Thoracic aorta (tissue), 2 donors: Measurements from ENCODE around the gene KAZALD1. TPM values are rescaled to one million over a fixed set of nuclear protein-coding genes. Genes with fewer than 3 reads are reported as not detected.

ENCODE experiments used
- ATAC-seq: fragments of 150-250 bp; one replicate; pipeline ENCODE4 v1.8.0; 2017; ENCODE audit warnings: low read depth; ENCODE audit not compliant: insufficient number of reproducible peaks, low FRiP score
- DNase-seq: peaks from one replicate; pipeline ENCODE4 v3.0.0-alpha.2; 2020; ENCODE audit warnings: low spot score
- H3K27ac ChIP-seq, 2 donors: fragments of 200-600 bp; sonication (generic); 1 replicate in 1 of 2; 2 replicates in 1 of 2; pipeline ENCODE4 v1.5.1; 2016; ENCODE audit warnings: mild to moderate bottlenecking in 2 of 2, moderate library complexity in 2 of 2
- H3K27me3 ChIP-seq: fragments of 200-600 bp; sonication (generic); replicated peaks from 2 replicates; pipeline ENCODE4 v1.6.0; 2016; ENCODE audit warnings: mild to moderate bottlenecking; ENCODE audit not compliant: insufficient read depth
- H3K36me3 ChIP-seq: fragments of 200-600 bp; sonication (generic); one replicate; pipeline ENCODE4 v1.5.1; 2016
- H3K4me1 ChIP-seq, 2 donors: fragments of 200-600 bp; sonication (generic); 1 replicate in 1 of 2; 2 replicates in 1 of 2; pipeline versions ENCODE4 v1.5.1 to v1.6.0; 2016; ENCODE audit warnings: low read depth in 2 of 2, mild to moderate bottlenecking in 1 of 2; ENCODE audit not compliant: control insufficient read depth in 1 of 2
- H3K4me3 ChIP-seq: fragments of 200-600 bp; sonication (generic); 2 replicates; pipeline ENCODE4 v1.5.1; 2016; ENCODE audit warnings: mild to moderate bottlenecking
- H3K9me3 ChIP-seq: fragments of 200-600 bp; sonication (generic); 2 replicates; pipeline ENCODE4 v1.5.1; 2016
- total RNA-seq, 2 donors: library from RNA; depleted of rRNA; stranded (reverse); fragments of >200 nt; gene quantifications; one replicate each; pipeline versions ENCODE4 v1.1.0 to v1.2.3, GENCODE V29; 2016
- TF ChIP-seq, protein P1 (sequence below): fragments of 200-600 bp; sonication (generic); IDR thresholded peaks from one replicate; pipeline ENCODE4 v1.5.1; 2019; ENCODE audit warnings: antibody characterized with exemption

The KAZALD1 gene
- total RNA-seq, 2 donors from 2014 or later, result 30.0 to 34.1 TPM

DNA sequence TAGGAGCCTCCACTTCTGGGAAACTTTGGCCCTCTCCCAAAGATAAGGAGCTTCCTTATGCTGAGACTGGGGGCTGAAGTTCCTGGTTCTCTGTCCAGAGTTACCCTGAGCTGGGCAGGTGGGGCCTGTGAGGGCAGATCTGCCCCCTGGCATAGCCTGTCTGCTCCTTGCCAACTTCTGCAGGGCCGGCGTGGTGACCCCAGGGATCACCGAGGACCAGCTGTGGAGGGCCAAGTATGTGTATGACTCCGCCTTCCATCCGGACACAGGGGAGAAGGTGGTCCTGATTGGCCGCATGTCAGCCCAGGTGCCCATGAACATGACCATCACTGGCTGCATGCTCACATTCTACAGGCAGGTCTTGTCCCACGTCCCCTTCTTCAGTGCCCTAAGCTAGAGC lies 26.5 kb upstream of the KAZALD1 start:
- ATAC-seq (no peak), DNase-seq (no peak)
- Histone ChIP-seq H3K9me3 (no peaks in the 10 kb centered on the region), H3K4me3 (no peak overlapping the region), H3K27me3 (no peaks in the 10 kb centered on the region), H3K36me3 (peaks cover 50% of the 10 kb centered on the region), H3K4me1 (peaks cover 8 to 24% of the 10 kb centered on the region in 2 donors), H3K27ac (no peak overlapping the region)
- TF ChIP-seq, protein P1, sequence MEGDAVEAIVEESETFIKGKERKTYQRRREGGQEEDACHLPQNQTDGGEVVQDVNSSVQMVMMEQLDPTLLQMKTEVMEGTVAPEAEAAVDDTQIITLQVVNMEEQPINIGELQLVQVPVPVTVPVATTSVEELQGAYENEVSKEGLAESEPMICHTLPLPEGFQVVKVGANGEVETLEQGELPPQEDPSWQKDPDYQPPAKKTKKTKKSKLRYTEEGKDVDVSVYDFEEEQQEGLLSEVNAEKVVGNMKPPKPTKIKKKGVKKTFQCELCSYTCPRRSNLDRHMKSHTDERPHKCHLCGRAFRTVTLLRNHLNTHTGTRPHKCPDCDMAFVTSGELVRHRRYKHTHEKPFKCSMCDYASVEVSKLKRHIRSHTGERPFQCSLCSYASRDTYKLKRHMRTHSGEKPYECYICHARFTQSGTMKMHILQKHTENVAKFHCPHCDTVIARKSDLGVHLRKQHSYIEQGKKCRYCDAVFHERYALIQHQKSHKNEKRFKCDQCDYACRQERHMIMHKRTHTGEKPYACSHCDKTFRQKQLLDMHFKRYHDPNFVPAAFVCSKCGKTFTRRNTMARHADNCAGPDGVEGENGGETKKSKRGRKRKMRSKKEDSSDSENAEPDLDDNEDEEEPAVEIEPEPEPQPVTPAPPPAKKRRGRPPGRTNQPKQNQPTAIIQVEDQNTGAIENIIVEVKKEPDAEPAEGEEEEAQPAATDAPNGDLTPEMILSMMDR, result no peak

DNA sequence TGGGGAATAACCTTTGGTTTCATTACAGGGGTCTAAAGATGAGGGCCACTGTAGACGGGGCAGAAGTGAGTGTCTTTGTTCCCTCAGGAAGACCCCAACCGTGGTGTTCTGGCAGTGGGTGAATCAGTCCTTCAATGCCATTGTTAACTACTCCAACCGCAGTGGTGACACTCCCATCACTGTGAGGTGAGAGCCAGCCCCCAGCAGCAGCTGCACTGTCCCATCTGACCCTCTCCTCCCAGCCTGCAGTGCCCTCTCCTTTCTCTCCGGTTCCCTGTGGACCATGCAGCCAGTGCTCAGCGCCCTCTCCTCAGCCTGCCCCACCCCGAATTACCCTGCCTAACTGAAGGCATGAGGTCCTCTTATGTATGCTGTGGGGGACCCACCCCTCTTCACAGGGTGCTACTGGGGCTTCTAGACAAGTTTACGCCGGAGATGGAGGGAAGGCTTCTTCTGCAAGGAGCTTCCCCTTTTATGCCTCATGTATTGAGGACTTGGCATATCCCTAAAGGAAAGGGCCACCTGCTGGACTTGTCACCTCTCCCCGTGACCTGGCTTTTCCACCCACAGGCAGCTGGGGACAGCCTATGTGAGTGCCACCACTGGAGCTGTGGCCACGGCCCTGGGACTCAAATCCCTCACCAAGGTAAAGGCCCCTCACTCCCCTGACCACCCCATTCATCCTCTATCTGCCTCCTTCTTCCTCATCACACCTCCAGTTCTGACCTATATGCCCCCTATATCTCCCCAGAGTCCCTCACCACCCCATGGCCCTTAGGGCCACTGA lies 25.7 kb upstream of the KAZALD1 start:
- Histone ChIP-seq H3K9me3 (no peaks in the 10 kb centered on the region), H3K27ac (no peak overlapping the region), H3K36me3 (peaks cover 50% of the 10 kb centered on the region), H3K27me3 (no peaks in the 10 kb centered on the region), H3K4me1 (peaks cover 8 to 18% of the 10 kb centered on the region in 2 donors), H3K4me3 (no peak overlapping the region)
- ATAC-seq (no peak), DNase-seq (no peak)
- TF ChIP-seq, protein P1, result no peak

DNA sequence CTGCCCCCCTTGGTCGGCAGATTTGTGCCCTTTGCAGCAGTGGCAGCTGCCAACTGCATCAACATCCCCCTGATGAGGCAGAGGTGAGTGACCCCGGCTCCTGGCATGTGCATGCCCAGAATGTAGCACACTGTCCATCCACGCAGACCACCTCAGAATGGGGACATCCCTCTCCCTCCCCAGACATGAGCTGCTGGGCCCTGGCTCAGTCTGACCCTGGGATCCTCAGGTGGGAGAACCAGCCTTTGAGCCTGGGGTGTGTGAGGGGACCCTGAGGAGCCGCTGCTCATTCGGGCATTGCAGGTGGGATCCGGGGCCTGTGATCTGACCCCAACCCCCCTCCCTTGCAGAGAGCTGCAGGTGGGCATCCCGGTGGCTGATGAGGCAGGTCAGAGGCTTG lies 25.1 kb upstream of the KAZALD1 start:
- H3K36me3 ChIP-seq, result peaks cover 50% of the 10 kb centered on the region
- ATAC-seq (no peak), DNase-seq (no peak)
- H3K27me3 ChIP-seq, result no peaks in the 10 kb centered on the region
- peaks cover 8 to 21% of the 10 kb centered on the region in 2 donors for H3K4me1 ChIP-seq
- H3K9me3 ChIP-seq, result no peaks in the 10 kb centered on the region
- H3K4me3 ChIP-seq, result no peak overlapping the region
- H3K27ac ChIP-seq, result no peak overlapping the region
- TF ChIP-seq, protein P1, result no peak

DNA sequence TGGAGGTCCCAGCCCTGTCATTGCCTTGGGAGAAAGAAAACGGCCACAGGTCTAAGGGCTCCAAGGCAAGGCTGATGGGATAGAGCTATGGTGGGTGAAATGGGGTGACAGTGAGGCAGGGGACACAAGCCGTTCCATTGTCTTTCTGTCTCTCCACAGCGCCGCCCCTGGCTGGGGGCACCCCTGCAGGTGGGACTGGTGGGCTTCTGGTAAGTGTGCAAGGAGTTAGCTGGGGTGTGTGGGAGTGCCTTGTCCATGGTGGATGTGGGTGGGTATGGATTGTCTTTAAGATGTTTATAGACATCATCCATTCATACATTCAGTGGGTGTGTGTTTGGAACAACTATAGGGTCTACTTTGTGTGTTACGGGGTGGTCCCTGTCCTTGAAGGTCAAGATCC lies 23.3 kb upstream of the KAZALD1 start:
- Histone ChIP-seq H3K36me3 (peaks cover 50% of the 10 kb centered on the region), H3K27me3 (no peaks in the 10 kb centered on the region), H3K4me1 (peaks cover 8 to 25% of the 10 kb centered on the region in 2 donors), H3K4me3 (no peak overlapping the region), H3K27ac (no peak overlapping the region), H3K9me3 (no peaks in the 10 kb centered on the region)
- no peak for DNase-seq
- ATAC-seq, result no peak
- TF ChIP-seq, protein P1, result no peak

DNA sequence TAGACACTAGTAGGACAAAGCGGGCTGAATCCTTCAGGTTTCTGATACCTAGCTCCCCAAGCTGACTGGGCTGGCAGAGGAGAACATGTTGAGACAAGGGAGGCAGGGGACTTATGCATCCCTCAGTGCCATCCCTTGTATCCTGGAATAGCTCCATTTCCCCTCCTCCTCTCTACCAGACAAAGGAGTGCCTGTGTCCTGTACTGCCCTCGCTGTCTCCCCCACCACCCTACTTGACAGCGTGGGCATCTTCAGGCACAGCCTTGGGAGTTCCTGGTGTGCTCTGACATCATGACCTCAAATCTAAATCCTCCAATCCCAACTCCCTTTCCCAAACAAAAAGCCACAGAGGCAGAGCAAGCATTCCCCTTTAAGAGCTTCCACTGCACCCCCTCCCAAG lies 21.7 kb upstream of the KAZALD1 start:
- Histone ChIP-seq H3K9me3 (no peaks in the 10 kb centered on the region), H3K27me3 (no peaks in the 10 kb centered on the region), H3K4me1 (peaks cover 9 to 18% of the 10 kb centered on the region in 2 donors), H3K36me3 (peaks cover 44% of the 10 kb centered on the region), H3K4me3 (no peak overlapping the region), H3K27ac (no peak overlapping the region)
- TF ChIP-seq, protein P1, result no peak
- DNase-seq, result no peak
- no peak for ATAC-seq
